ENCODE measurements around the gene AOC1. TPM values are rescaled to one million over a fixed set of nuclear protein-coding genes. Genes with fewer than 3 reads are reported as not detected.

The AOC1 gene
- polyA plus RNA-seq, 1 donor from 2014 or later = not detected

DNA sequence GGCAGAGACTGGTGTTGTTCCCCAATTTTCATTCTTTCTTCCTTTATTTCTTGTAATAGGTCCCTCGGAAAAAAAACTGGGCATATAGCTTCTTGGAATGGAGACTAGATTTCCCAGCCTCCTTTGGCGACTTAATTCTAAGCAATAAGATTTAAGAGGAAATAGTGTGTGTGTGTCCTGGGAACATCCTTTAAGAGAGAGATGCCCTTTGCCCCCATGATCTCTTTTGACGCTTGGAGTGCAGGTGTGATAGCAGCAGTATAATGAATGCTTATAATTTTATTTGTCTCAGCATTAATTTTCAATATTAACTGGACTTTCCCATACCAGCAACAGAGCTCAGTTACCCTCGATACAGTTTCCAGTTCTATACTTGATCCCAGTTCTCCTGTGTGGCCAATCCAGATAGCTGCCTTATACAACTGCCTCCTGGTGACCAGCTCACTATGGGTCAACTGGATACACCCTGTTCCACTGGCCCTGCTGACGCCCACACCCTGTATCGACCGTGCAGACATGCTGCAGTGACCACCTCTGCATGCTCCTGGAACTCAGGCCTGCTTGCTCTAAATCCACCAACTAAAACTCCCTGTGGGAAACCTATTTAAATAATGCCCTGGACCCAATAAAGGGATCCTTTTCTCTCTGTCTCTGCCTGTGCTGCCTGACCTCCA, 37.9 kb upstream of the AOC1 start:
- Histone ChIP-seq H3K79me2 (replicated peaks; ENCODE audit: insufficient read depth, low read length) (no peaks in the 10 kb centered on the region), H3K9ac (ENCODE audit: low read length) (no peak overlapping the region), H3K36me3 (ENCODE audit: insufficient read depth, low read length) (no peaks in the 10 kb centered on the region), H2AFZ (ENCODE audit: low read depth, low read length) (no peak overlapping the region), H3K9me2 (ENCODE audit: insufficient read depth, low read length) (no peaks in the 10 kb centered on the region), H3K4me2 (ENCODE audit: low read length) (no peak overlapping the region), H3K4me3 (ENCODE audit: low read length) (no peak overlapping the region), H3K27me3 (ENCODE audit: insufficient read depth, low read depth, low read length) (no peaks in the 10 kb centered on the region), H3K9me3 (ENCODE audit: low read length) (no peaks in the 10 kb centered on the region), H4K20me1 (ENCODE audit: insufficient read depth) (no peaks in the 10 kb centered on the region), H3K27ac (ENCODE audit: low read length) (no peak overlapping the region), H3F3A (ENCODE audit: insufficient read depth, low read length, poor library complexity, severe bottlenecking) (no peaks in the 10 kb centered on the region)
- TF ChIP-seq, protein P1, sequence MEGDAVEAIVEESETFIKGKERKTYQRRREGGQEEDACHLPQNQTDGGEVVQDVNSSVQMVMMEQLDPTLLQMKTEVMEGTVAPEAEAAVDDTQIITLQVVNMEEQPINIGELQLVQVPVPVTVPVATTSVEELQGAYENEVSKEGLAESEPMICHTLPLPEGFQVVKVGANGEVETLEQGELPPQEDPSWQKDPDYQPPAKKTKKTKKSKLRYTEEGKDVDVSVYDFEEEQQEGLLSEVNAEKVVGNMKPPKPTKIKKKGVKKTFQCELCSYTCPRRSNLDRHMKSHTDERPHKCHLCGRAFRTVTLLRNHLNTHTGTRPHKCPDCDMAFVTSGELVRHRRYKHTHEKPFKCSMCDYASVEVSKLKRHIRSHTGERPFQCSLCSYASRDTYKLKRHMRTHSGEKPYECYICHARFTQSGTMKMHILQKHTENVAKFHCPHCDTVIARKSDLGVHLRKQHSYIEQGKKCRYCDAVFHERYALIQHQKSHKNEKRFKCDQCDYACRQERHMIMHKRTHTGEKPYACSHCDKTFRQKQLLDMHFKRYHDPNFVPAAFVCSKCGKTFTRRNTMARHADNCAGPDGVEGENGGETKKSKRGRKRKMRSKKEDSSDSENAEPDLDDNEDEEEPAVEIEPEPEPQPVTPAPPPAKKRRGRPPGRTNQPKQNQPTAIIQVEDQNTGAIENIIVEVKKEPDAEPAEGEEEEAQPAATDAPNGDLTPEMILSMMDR (IDR thresholded peaks at IDR 0.05; ENCODE audit: poor library complexity, severe bottlenecking) = no peak
- TF ChIP-seq EZH2 (IDR thresholded peaks at IDR 0.05; ENCODE audit: borderline replicate concordance, insufficient read depth, low read length, poor library complexity, severe bottlenecking) (no peak), EP300 (conservative IDR thresholded peaks at IDR 0.05; ENCODE audit: poor library complexity, severe bottlenecking) (no peak), POLR2AphosphoS5 (IDR thresholded peaks at IDR 0.05) (no peak), RAD21 (conservative IDR thresholded peaks at IDR 0.05) (no peak), MXI1 (conservative IDR thresholded peaks at IDR 0.05; ENCODE audit: poor library complexity, severe bottlenecking) (no peak), SMC3 (conservative IDR thresholded peaks at IDR 0.05; ENCODE audit: poor library complexity) (no peak), TAF1 (IDR thresholded peaks at IDR 0.05; ENCODE audit: low read depth) (no peak)
- TF ChIP-seq, protein P2, sequence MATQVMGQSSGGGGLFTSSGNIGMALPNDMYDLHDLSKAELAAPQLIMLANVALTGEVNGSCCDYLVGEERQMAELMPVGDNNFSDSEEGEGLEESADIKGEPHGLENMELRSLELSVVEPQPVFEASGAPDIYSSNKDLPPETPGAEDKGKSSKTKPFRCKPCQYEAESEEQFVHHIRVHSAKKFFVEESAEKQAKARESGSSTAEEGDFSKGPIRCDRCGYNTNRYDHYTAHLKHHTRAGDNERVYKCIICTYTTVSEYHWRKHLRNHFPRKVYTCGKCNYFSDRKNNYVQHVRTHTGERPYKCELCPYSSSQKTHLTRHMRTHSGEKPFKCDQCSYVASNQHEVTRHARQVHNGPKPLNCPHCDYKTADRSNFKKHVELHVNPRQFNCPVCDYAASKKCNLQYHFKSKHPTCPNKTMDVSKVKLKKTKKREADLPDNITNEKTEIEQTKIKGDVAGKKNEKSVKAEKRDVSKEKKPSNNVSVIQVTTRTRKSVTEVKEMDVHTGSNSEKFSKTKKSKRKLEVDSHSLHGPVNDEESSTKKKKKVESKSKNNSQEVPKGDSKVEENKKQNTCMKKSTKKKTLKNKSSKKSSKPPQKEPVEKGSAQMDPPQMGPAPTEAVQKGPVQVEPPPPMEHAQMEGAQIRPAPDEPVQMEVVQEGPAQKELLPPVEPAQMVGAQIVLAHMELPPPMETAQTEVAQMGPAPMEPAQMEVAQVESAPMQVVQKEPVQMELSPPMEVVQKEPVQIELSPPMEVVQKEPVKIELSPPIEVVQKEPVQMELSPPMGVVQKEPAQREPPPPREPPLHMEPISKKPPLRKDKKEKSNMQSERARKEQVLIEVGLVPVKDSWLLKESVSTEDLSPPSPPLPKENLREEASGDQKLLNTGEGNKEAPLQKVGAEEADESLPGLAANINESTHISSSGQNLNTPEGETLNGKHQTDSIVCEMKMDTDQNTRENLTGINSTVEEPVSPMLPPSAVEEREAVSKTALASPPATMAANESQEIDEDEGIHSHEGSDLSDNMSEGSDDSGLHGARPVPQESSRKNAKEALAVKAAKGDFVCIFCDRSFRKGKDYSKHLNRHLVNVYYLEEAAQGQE (IDR thresholded peaks at IDR 0.05; ENCODE audit: borderline replicate concordance) = no peak

DNA sequence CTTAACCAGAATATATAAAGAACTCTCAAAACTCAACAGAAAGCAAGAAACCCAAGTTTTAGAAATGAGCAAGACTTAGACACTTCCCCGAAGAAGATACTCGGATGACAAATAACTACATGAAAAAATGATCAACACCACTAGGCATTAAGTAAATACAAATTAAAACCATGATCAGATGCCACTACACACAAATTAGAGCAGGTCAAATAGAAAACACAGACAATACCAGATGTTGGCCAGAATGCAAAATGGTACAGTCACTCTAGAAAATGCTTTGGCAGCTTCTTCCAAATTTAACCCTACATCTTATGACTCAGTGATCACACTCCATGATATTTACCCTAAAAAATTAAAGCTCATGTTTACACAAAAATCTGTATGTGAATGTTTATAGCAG, 33.3 kb upstream of the AOC1 start:
- Histone ChIP-seq H3K9me2 (ENCODE audit: insufficient read depth, low read length) (no peaks in the 10 kb centered on the region), H4K20me1 (ENCODE audit: insufficient read depth) (no peaks in the 10 kb centered on the region), H3K9ac (ENCODE audit: low read length) (no peak overlapping the region), H3K4me3 (ENCODE audit: low read length) (no peak overlapping the region), H3K9me3 (ENCODE audit: low read length) (no peaks in the 10 kb centered on the region), H3K36me3 (ENCODE audit: insufficient read depth, low read length) (no peaks in the 10 kb centered on the region), H3K27me3 (ENCODE audit: insufficient read depth, low read depth, low read length) (no peaks in the 10 kb centered on the region), H3K79me2 (replicated peaks; ENCODE audit: insufficient read depth, low read length) (no peaks in the 10 kb centered on the region), H2AFZ (ENCODE audit: low read depth, low read length) (no peak overlapping the region), H3F3A (ENCODE audit: insufficient read depth, low read length, poor library complexity, severe bottlenecking) (no peaks in the 10 kb centered on the region), H3K4me2 (ENCODE audit: low read length) (no peak overlapping the region), H3K27ac (ENCODE audit: low read length) (no peak overlapping the region)
- no peak for TF ChIP-seq MXI1 (conservative IDR thresholded peaks at IDR 0.05; ENCODE audit: poor library complexity, severe bottlenecking)
- no peak for TF ChIP-seq SMC3 (conservative IDR thresholded peaks at IDR 0.05; ENCODE audit: poor library complexity)
- TF ChIP-seq RAD21 (conservative IDR thresholded peaks at IDR 0.05) = no peak
- TF ChIP-seq, protein P1 (IDR thresholded peaks at IDR 0.05; ENCODE audit: poor library complexity, severe bottlenecking) = no peak
- no peak for TF ChIP-seq POLR2AphosphoS5 (IDR thresholded peaks at IDR 0.05)
- TF ChIP-seq EP300 (conservative IDR thresholded peaks at IDR 0.05; ENCODE audit: poor library complexity, severe bottlenecking) = no peak
- no peak for TF ChIP-seq TAF1 (IDR thresholded peaks at IDR 0.05; ENCODE audit: low read depth)
- TF ChIP-seq, protein P2 (IDR thresholded peaks at IDR 0.05; ENCODE audit: borderline replicate concordance) = no peak
- no peak for TF ChIP-seq EZH2 (IDR thresholded peaks at IDR 0.05; ENCODE audit: borderline replicate concordance, insufficient read depth, low read length, poor library complexity, severe bottlenecking)
